Fibroblast of skin of right quadriceps (primary cell): ENCODE data around the gene STYXL2.

Source experiments
- DNase-seq: peaks from one replicate; pipeline ENCODE4 v3.0.0-alpha.2; 2013

Gene STYXL2

GRCh38 chr1:167111868-167112709 is 18.2 kb downstream of the STYXL2 start:
- no peak for DNase-seq

DNA sequence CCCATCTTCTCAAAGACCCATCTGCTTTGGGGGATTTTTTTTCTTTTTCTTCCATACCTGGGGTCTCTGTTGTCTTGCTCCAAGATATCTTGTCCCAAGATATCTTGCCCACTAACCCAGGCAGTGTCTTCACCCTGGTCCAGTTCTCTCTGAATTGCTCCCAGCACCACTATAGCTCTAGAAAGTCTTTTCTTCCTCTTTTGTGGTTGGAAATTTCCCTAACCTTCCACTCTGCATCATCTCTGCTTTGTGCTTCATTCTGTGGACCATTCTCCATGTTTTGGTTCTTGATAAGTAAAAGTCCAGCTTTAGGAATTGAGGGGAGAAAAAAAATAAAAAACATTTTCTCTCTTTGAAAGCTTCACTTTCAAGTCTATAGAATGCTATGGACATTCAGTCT is 20.9 kb downstream of the STYXL2 start:
- DNase-seq = no peak

DNA sequence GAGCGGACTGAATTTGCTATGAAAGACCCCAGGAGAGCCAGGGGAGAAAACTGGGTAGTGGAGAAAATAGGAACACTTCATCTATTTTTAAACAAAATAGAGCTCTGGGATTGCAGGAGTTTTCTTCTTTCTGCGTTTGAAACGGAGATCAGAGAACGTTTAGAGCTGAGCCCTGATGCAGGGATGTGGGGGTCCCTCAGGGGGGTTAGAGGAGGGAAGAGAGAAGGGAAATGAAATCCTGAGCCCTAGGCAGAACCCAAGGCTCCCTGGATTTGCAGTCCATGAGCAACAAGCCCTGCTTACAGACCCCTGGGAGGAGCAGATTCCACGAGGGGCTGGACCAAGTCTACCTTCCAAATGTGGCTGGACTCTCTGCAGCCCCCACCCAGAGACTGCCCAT is 21.8 kb downstream of the STYXL2 start:
- no peak for DNase-seq

DNA sequence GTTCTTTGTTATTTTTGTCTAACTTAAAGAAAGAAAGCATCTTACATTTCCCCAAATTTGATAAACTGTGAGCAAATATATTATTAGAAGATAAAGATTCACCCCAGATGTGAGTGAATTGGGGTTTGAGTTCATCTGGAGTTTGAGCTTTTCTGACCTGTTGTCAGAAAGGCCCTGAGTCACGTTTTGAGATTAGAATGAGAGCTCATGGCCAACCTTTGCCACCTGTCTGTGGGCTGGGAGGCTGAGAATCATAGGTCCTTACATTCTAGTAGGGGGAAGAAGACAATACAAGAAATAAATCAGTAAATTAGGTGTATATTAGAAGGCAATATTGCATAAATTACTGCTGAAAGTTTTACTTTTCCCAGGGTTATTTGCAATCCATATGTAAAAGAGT is 22.3 kb downstream of the STYXL2 start:
- no peak for DNase-seq

DNA sequence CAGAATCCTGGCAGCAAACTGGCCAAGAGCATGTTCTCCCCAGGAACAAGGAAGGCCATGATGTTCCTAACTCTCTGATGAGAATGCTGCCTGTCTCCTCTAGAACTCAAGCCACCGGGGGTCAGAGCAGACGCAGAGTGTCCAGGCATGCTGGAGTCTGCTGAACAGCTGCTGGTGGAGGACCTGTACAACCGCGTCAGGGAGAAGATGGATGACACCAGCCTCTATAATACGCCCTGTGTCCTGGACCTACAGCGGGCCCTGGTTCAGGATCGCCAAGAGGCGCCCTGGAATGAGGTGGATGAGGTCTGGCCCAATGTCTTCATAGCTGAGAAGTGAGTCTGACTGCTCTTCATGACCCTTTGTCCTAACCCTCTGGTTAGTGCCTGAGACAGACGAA is 23.4 kb downstream of the STYXL2 start:
- no peak for DNase-seq

- no peak for DNase-seq
Measured at GRCh38 chr1:167118188-167118587, 24.3 kb downstream of the STYXL2 start.

GRCh38 chr1:167119696-167120095 is 25.8 kb downstream of the STYXL2 start:
- no peak for DNase-seq

DNA sequence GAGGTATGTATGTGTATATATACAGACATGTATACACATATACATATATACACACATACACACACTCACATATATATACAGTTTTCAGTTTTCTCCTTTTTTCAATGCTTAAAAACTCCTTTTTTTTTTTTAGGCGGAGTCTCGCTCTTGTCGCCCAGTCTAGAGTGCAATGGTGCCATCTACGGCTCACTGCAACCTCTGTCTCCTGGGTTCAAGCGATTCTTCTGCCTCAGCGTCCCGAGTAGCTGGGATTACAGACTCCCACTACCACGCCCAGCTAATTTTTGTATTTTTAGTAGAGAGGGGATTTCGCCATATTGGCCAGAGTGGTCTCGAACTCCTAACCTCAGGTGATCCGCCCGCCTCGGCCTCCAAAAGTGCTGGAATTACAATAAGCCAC is 27.0 kb downstream of the STYXL2 start:
- no peak for DNase-seq

DNA sequence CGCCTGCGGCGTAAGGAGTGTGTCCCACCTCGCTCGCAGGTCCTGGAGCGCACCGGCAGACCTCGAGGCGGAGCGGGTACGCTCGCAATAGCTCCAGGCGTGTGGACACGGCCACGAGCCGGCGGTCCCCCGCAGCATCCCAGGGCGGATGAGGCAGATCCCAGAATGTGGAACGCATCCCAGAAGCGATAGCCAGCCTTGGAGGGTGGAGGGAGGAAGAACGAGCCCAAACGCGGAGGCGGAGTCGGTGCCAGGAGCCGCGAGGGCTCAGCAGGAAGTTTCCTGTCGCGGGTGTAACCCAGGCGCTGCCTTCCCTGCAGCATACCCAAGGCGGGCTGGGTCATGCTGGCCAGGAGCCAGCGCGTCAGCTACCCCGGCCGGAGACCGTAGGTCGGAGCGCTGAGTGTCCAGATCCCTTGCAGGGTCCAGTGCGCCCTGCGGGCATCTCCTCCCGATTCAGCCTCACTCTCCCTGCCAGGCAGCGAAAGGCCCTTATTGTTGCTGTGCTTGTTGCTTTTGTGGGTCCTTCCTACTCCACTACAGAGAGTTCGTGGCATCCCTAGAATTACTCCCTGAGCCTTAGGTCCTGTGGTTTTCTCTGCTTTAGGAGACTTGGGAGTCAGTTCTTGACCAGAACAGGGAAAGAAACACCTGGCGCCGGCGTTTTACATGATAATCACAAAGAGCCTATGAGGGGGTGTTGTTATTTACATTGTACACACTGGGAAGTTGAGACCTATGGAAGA is 27.7 kb downstream of the STYXL2 start:
- DNase-seq = peak; percentile 3

GRCh38 chr1:167122121-167122480 is 28.2 kb downstream of the STYXL2 start:
- no peak for DNase-seq

DNA sequence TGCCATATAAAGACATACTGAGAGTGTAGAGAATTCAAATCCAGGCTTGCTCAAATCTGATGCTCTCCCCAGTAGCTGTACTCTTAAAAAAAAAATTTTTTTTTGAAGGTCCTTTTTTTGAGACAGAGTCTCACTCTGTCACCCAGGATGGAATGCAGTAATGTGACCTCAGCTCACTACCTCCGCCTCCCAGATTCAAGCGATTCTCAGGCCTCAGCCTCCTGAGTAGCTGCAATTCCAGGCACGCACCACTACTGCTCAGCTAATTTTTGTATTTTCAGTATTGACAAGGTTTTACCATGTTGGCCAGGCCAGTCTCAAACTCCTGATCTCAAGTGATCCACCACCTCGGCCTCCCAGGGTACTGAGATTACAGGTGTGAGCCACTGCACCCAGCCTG is 28.7 kb downstream of the STYXL2 start:
- no peak for DNase-seq

- no peak for DNase-seq
Measured at GRCh38 chr1:167126317-167126716, 32.4 kb downstream of the STYXL2 start.

GRCh38 chr1:167126811-167127210 is 32.9 kb downstream of the STYXL2 start:
- DNase-seq = no peak

DNA sequence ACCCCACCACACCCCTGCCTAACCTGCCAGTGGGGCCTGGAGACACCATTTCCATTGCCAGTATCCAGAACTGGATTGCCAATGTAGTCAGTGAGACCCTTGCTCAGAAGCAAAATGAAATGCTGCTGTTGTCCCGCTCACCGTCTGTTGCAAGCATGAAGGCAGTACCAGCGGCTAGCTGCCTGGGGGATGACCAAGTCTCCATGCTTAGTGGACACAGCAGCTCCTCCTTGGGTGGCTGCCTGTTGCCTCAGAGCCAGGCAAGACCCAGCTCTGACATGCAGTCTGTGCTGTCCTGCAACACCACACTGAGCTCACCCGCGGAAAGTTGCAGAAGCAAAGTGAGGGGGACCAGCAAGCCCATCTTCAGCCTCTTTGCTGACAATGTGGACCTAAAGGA is 33.4 kb downstream of the STYXL2 start:
- no peak for DNase-seq

GRCh38 chr1:167127661-167128060 is 33.8 kb downstream of the STYXL2 start:
- no peak for DNase-seq

DNA sequence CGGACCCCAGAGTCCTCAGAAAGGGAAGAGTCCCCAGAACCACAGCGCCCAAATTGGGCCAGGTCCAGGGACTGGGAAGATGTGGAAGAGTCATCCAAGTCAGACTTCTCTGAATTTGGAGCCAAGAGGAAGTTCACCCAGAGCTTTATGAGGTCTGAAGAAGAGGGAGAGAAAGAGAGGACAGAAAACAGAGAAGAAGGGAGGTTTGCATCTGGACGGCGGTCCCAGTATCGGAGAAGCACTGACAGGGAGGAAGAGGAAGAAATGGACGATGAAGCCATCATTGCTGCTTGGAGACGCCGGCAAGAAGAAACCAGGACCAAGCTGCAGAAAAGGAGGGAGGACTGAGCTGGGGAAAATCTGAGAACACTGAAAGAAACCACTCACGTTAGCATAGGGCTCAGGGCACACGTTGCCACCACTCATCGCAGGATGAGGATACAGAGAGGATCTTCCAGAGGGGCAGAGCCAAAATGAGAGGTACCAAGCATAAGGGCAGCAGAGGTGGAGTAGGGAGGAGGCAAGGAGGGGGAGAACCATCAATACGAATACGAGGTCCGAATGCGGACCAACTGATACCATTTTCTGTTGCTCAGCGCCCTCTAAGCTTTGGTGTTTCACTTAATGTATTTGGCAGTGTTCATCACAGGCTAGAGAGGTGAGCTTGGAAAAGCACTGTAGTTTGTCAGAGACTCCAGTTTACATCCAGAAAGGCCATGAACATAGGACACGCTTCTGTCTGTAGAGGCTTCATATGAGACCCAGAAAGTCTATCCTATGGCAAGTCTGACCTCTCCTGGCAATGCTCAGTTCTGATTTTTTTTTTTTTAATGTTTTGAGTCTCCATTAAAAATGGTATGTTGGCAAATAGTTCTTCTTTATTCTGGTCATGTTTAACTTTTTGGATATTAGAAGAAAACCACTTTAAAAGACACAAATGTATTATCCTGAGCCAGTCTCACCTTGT is 34.7 kb downstream of the STYXL2 start:
- DNase-seq = no peak

- DNase-seq = no peak
Measured at GRCh38 chr1:167130829-167131510, 37.1 kb downstream of the STYXL2 start.

DNA sequence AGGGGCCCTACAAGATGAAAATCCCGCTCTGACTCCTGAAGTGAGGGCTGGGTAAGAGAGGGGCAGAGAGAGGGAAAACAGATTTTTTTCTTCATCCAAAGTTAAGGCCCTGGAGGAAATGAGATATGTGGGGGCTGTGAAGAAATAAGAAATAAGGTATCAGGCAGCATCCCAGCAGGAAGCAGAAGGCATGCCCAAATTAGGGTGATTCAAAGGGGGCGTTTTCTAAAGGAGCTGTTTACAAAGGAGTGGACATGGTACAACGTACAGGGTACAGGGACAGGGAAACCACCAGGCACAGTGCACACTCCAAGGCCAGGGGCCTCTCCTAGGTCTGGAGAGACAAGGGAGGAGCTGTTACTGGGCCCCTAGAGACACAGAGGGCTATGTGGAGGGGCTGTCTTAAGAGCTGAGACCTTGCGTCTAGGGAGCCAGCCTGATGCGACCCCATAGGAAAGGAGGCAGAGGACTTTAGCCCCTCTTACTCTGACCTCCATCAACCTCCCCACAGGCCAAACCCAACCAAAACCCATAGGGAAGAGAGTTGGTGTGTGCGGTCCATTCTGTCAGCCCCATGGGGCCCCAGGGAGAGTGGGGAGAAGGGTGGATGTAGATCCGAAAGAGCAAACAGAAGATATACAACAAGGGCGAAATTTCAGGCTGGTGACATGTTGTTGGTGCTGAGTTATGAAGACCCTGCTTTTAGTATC is 38.6 kb downstream of the STYXL2 start:
- no peak for DNase-seq

DNA sequence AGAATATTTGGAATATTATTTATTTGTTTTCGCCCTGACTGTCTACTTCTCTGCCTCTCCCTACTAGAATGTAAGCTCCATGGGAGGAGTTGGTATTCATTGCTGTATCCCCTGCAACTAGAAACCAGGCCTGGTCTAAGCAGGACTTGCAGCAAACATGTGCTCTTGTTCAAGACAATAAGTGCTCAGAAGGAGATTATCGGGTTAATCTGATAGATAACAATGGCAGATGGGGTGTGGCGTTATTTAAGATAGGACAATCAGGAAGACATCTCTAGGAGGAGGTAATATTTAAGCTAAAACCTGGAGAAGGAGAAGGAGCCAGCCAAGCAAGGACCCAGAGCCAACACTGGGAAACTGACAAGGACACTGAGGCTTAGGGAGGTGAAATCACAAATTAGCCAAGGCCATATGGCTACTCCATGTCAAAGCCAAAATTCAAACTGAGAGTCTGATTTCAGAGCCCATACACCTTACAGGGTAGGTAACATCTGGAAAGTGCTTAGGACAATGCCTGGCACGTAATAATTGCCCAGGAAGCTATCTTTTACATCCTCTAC is 41.5 kb downstream of the STYXL2 start:
- DNase-seq = no peak

DNA sequence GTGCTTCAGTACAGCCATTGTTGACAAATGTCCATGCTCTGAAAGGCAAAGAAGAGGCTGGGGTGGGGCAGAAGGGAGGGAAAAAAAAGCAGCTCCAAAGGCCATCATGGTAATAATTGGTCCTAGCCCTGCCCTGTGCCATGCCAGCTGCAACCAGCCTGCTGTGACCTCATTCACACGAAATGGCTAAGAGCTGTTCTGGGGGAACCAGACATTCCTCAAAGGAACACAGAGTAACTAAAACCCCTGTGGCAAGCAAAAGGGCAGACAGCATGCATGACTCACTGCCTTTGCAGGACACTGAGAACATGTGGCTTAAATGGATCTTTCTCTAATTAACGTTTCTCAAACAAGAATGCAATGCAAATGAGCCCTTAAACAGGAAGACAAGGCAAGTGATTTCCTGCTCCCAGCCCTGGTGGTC is 42.3 kb downstream of the STYXL2 start:
- peak; percentile 3 for DNase-seq

DNA sequence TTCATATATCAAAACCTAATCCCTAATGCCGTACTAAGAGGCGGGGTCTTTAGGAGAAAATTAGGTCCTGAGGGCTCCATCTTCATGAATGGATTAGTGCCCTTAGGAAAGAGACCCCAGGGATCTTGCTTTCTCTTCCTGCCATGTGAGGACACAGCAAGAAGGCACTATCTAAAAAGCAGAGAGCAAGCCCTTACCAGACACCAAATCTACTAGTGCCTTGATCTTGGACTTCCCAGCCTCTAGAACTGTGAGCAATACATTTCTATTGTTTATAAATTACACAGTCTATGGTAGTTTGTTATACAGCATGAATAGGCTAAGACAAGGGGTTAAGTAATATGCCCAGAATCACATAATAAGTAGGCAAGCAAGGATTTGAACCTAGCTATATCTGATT is 42.9 kb downstream of the STYXL2 start:
- no peak for DNase-seq

GRCh38 chr1:167137332-167137781 is 43.5 kb downstream of the STYXL2 start:
- DNase-seq = no peak
